SK-N-SH (cell line): ENCODE data around the gene CNNM3. TPM values are rescaled to one million over a fixed set of nuclear protein-coding genes. Genes with fewer than 3 reads are reported as not detected.

ENCODE experiments used
- CTCF ChIA-PET: fragments of 300-600, 350-600 bp; formaldehyde crosslinking; extraction: SDS; loops from one replicate; lab custom pipeline; 2021; lab: Yijun Ruan, JAX
- POLR2A ChIA-PET: fragments of 350-600 bp; sonication (Branson Sonifier 250); formaldehyde crosslinking; extraction: SDS; loops from one replicate; lab custom pipeline; 2020; ENCODE audit warnings: antibody characterized with exemption, inconsistent platforms; lab: Yijun Ruan, JAX
- DNase-seq: peaks from one replicate; pipeline ENCODE4 v3.0.0; 2012
- H2AFZ ChIP-seq: fragments of 200-600 bp; sonication (generic); 2 replicates; pipeline ENCODE4 v1.8.1; 2016; ENCODE audit warnings: antibody characterized with exemption, mild to moderate bottlenecking, low read depth
- H3F3A ChIP-seq: fragments of 200-600 bp; sonication (generic); replicated peaks from 2 replicates; pipeline ENCODE3; 2016; ENCODE audit warnings: antibody characterized with exemption, mild to moderate bottlenecking; ENCODE audit not compliant: insufficient read depth
- H3K27ac ChIP-seq, 2 experiments: fragments of 200-500 bp in 1 of 2; fragments of 200-600 bp in 1 of 2; sonication (Bioruptor generic) in 1 of 2; sonication (generic), shearing (Covaris generic) in 1 of 2; 2 replicates each; pipeline versions ENCODE4 v1.5.1 to v1.6.1; 2014 to 2016; ENCODE audit warnings: low read depth in 2 of 2, inconsistent platforms in 1 of 2, low read length in 1 of 2, mild to moderate bottlenecking in 1 of 2, mixed read lengths in 1 of 2
- H3K27me3 ChIP-seq: fragments of 200-600 bp; sonication (generic), shearing (Covaris generic); 2 replicates; pipeline ENCODE4 v1.6.1; 2016; ENCODE audit warnings: mixed run types; ENCODE audit not compliant: insufficient read depth
- H3K36me3 ChIP-seq, 2 experiments: fragments of 200-500 bp in 1 of 2; fragments of 200-600 bp in 1 of 2; sonication (Bioruptor generic) in 1 of 2; sonication (generic) in 1 of 2; replicated peaks in 1 of 2; 2 replicates each; pipeline versions ENCODE3 to v1.5.1; 2014 to 2016; ENCODE audit warnings: low read length in 1 of 2, mild to moderate bottlenecking in 1 of 2; ENCODE audit not compliant: insufficient read depth in 2 of 2, control insufficient read depth in 1 of 2
- H3K4me1 ChIP-seq, 2 experiments: fragments of 200-500 bp in 1 of 2; fragments of 200-600 bp in 1 of 2; sonication (Bioruptor generic) in 1 of 2; sonication (generic), shearing (Covaris generic) in 1 of 2; 2 replicates each; pipeline versions ENCODE4 v1.5.1 to v1.6.1; 2014 to 2016; ENCODE audit warnings: low read depth in 1 of 2, low read length in 1 of 2, mixed run types in 1 of 2; ENCODE audit not compliant: insufficient read depth in 2 of 2, control insufficient read depth in 1 of 2
- H3K4me2 ChIP-seq: fragments of 200-600 bp; sonication (generic), shearing (Covaris generic); 2 replicates; pipeline ENCODE4 v1.6.1; 2017; ENCODE audit warnings: mixed run types
- H3K4me3 ChIP-seq, 2 experiments: fragments of 200-500 bp in 1 of 2; fragments of 200-600 bp in 1 of 2; sonication (Bioruptor generic) in 1 of 2; sonication (generic), shearing (Covaris generic) in 1 of 2; 2 replicates each; pipeline versions ENCODE4 v1.5.1 to v1.8.1; 2014 to 2016; ENCODE audit warnings: low read depth in 2 of 2, inconsistent platforms in 1 of 2, low read length in 1 of 2, mild to moderate bottlenecking in 1 of 2, mixed read lengths in 1 of 2, moderate library complexity in 1 of 2
- H3K79me2 ChIP-seq: fragments of 200-600 bp; sonication (generic); 2 replicates; pipeline ENCODE4 v1.8.1; 2017; ENCODE audit warnings: mild to moderate bottlenecking; ENCODE audit not compliant: insufficient read depth
- H3K9ac ChIP-seq: fragments of 200-600 bp; sonication (generic); 2 replicates; pipeline ENCODE4 v1.6.1; 2017; ENCODE audit warnings: mixed run types
- H3K9me2 ChIP-seq: fragments of 200-600 bp; sonication (generic); 2 replicates; pipeline ENCODE4 v1.6.1; 2017; ENCODE audit warnings: mixed run types
- H3K9me3 ChIP-seq: fragments of 200-600 bp; sonication (generic); 2 replicates; pipeline ENCODE4 v1.6.1; 2017; ENCODE audit warnings: mixed run types, mild to moderate bottlenecking, moderate library complexity
- H4K20me1 ChIP-seq: fragments of 200-600 bp; sonication (generic); 2 replicates; pipeline ENCODE4 v1.6.1; 2017; ENCODE audit warnings: mild to moderate bottlenecking, mixed run types; ENCODE audit not compliant: insufficient read depth
- FOXJ3 ChIP-seq: sonication (generic); formaldehyde crosslinking; IDR thresholded peaks from 2 replicates; pipeline ENCODE4 v1.5.1; 2020; ENCODE audit warnings: mild to moderate bottlenecking, missing genetic modification reagents
- JUND ChIP-seq: IDR thresholded peaks from 2 replicates; pipeline ENCODE4 v1.4.0; 2012
- MXI1 ChIP-seq: IDR thresholded peaks from 2 replicates; pipeline ENCODE4 v1.6.1; 2012; ENCODE audit warnings: mild to moderate bottlenecking, low read depth, low read length, improper control_type of control experiment
- TEAD4 ChIP-seq: IDR thresholded peaks from 2 replicates; pipeline ENCODE4 v1.4.0; 2012; ENCODE audit warnings: mild to moderate bottlenecking, borderline replicate concordance; ENCODE audit not compliant: insufficient read depth
- WGBS: methylation state at CpG from one replicate; pipeline ENCODE4 v1.1.6; 2017; ENCODE audit warnings: low lambda C conversion rate; 5-methylcytosine and 5-hydroxymethylcytosine counted together
- polyA plus RNA-seq, 3 experiments: library from polyadenylated mRNA; depleted of rRNA; stranded (reverse); fragments of >200 nt; gene quantifications; 2 replicates each; pipeline ENCODE4 v1.2.3, GENCODE V29; 2012
- TF ChIP-seq, protein P1 (sequence below): IDR thresholded peaks from 2 replicates; pipeline ENCODE4 v1.4.0; 2012; ENCODE audit warnings: low read depth, borderline replicate concordance
- TF ChIP-seq, protein P2 (sequence below): fragments of 200-600 bp; sonication (generic); IDR thresholded peaks from 2 replicates; pipeline ENCODE4 v1.6.1; 2017; ENCODE audit warnings: antibody characterized with exemption, mild to moderate bottlenecking, moderate library complexity
- TF ChIP-seq, protein P3 (sequence below): IDR thresholded peaks from 2 replicates; pipeline ENCODE4 v1.6.1; 2012; ENCODE audit warnings: mild to moderate bottlenecking, low read depth, low read length, moderate library complexity

The CNNM3 gene
- polyA plus RNA-seq, 1 of the 3 experiments (the other 2 are of a cell fraction), result 14.7 TPM

DNA sequence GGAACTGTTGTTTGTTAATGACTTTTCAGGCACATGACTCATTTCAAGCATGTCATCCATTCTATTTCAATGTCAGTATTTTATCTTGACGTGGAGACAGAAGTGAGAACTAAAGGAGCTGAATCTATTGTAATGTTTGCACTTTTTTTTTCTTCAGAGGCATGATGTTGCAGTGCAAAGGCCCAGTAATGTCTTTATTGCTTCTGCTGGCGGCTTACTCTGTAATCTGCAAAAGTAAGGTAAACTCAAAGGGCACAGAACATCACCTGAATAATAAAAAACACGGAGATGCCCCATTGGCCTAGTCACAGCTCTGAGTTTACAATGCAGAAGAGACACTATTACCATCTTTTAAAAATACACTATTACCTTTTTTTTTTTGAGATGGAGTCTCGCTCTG, 2.4 kb upstream of the CNNM3 start (continued):
- TF ChIP-seq, protein P1, sequence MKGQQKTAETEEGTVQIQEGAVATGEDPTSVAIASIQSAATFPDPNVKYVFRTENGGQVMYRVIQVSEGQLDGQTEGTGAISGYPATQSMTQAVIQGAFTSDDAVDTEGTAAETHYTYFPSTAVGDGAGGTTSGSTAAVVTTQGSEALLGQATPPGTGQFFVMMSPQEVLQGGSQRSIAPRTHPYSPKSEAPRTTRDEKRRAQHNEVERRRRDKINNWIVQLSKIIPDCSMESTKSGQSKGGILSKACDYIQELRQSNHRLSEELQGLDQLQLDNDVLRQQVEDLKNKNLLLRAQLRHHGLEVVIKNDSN, result no peak
- no peak for TF ChIP-seq JUND
- TF ChIP-seq, protein P2, sequence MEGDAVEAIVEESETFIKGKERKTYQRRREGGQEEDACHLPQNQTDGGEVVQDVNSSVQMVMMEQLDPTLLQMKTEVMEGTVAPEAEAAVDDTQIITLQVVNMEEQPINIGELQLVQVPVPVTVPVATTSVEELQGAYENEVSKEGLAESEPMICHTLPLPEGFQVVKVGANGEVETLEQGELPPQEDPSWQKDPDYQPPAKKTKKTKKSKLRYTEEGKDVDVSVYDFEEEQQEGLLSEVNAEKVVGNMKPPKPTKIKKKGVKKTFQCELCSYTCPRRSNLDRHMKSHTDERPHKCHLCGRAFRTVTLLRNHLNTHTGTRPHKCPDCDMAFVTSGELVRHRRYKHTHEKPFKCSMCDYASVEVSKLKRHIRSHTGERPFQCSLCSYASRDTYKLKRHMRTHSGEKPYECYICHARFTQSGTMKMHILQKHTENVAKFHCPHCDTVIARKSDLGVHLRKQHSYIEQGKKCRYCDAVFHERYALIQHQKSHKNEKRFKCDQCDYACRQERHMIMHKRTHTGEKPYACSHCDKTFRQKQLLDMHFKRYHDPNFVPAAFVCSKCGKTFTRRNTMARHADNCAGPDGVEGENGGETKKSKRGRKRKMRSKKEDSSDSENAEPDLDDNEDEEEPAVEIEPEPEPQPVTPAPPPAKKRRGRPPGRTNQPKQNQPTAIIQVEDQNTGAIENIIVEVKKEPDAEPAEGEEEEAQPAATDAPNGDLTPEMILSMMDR, result no peak

DNA sequence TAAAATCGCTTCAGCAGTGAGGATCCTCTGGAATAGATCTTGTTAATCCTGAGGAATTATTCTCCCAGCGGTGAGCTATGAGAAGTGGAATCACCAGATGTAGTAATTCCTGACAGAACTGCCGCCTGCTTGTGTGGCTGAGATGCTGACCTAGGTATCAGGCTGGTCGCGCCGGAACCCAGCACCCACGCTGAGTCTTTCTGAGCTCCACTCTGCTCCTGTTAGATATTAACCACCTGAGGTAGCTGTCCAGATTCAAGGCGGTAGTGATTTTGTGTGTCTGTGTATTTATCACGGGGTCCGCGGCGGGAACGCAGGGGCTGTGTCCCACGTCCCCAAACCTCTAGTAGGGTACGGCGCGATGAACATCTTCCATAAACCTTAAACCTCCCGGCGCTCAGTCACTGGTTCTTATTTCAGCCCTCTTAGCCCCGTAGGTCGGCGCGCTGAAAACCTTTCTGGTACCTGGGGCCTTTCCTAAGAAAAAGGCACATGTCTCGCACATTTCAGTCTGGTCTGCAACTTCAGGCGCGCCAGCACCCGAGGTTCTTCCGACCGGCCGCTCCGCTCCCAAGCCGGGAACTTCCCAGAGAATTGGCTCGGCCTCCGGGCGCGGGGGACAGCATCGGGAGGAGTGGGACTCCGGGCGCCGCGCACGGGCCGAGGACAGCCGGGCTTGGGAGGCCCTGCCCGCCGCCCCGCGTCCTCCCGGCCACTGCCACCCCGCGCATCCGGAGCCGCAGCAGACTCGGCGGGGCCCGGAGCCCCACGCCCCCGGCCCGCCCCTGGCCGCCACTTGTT, 542 bp upstream of the CNNM3 start:
- 4% methylated on average over 13 of the region's 60 CpGs for WGBS
- Histone ChIP-seq H4K20me1 (peaks cover 26% of the 10 kb centered on the region), H3K4me3 (peak overlapping the region; percentile 73 to 76), H3K9ac (peak overlapping the region; percentile 65), H2AFZ (peak overlapping the region; percentile 93), H3K36me3 (peaks cover 0 to 2% of the 10 kb centered on the region in 2 experiments), H3K4me2 (peak overlapping the region; percentile 99), H3F3A (peaks cover 4% of the 10 kb centered on the region), H3K27me3 (no peaks in the 10 kb centered on the region), H3K27ac (peak overlapping the region; percentile 32 to 76; a peak in 2 of 4 replicates), H3K9me3 (no peaks in the 10 kb centered on the region), H3K4me1 (peaks cover 5 to 36% of the 10 kb centered on the region in 2 experiments; a peak in 3 of 4 replicates), H3K9me2 (no peaks in the 10 kb centered on the region), H3K79me2 (peaks cover 7% of the 10 kb centered on the region; the same call in 1 of the 2 replicates)
- DNase-seq, result peak; percentile 69
- ChIA-PET CTCF (interaction anchor here (0.8 to 6.1 kb wide), 11 partner anchors 9 to 298 kb away, joined by 3 to 35 read pairs (median 4); partner anchors contain the start of genes ANKRD36, ANKRD39 and CNNM4), POLR2A (interaction anchor here (0.8 to 1.5 kb wide), 3 partner anchors 28 to 53 kb away, joined by 3 to 5 read pairs (median 3); partner anchors contain the start of gene ANKRD39)
- TF ChIP-seq, protein P3, sequence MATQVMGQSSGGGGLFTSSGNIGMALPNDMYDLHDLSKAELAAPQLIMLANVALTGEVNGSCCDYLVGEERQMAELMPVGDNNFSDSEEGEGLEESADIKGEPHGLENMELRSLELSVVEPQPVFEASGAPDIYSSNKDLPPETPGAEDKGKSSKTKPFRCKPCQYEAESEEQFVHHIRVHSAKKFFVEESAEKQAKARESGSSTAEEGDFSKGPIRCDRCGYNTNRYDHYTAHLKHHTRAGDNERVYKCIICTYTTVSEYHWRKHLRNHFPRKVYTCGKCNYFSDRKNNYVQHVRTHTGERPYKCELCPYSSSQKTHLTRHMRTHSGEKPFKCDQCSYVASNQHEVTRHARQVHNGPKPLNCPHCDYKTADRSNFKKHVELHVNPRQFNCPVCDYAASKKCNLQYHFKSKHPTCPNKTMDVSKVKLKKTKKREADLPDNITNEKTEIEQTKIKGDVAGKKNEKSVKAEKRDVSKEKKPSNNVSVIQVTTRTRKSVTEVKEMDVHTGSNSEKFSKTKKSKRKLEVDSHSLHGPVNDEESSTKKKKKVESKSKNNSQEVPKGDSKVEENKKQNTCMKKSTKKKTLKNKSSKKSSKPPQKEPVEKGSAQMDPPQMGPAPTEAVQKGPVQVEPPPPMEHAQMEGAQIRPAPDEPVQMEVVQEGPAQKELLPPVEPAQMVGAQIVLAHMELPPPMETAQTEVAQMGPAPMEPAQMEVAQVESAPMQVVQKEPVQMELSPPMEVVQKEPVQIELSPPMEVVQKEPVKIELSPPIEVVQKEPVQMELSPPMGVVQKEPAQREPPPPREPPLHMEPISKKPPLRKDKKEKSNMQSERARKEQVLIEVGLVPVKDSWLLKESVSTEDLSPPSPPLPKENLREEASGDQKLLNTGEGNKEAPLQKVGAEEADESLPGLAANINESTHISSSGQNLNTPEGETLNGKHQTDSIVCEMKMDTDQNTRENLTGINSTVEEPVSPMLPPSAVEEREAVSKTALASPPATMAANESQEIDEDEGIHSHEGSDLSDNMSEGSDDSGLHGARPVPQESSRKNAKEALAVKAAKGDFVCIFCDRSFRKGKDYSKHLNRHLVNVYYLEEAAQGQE, result 0 out of 2 replicates have a peak, but pooled peaks have one; percentile 52
- TF ChIP-seq MXI1 (peak; percentile 89), FOXJ3 (CRISPR knock-in tag) (no peak), TEAD4 (no peak)
